GM21737 (cell line): Measurements from ENCODE around the gene PRMT2.
"Not testable (repeated sequence)": the region's sequence is repeated elsewhere in the genome, so short reads cannot be mapped to it uniquely, and the experiment has no call there.

Experiments used
- ATAC-seq: cut with Tn5 transposase; IDR thresholded peaks from one replicate; pipeline ENCODE4 v1.9.1; 2021; ENCODE audit warnings: mild to moderate bottlenecking, moderate library complexity; ENCODE audit not compliant: unreplicated experiment

PRMT2 gene

GRCh38 chr21:46617267-46618051 lies 18.0 kb upstream of the PRMT2 start:
- ATAC-seq, result no peak

- no peak for ATAC-seq
These were observed 16.6 kb upstream of the PRMT2 start for GRCh38 chr21:46618738-46619379.

- no peak for ATAC-seq
These were observed 15.6 kb upstream of the PRMT2 start for GRCh38 chr21:46619846-46620245.

- ATAC-seq, result no peak
These were observed 14.6 kb upstream of the PRMT2 start for GRCh38 chr21:46620846-46621245.

- ATAC-seq, result no peak
These were observed 13.9 kb upstream of the PRMT2 start for GRCh38 chr21:46621457-46622182.

- no peak for ATAC-seq
These were observed 13.2 kb upstream of the PRMT2 start for GRCh38 chr21:46622226-46622625.

GRCh38 chr21:46624050-46624449 lies 11.4 kb upstream of the PRMT2 start:
- ATAC-seq, result no peak

- ATAC-seq, result no peak
These were observed 9.7 kb upstream of the PRMT2 start for GRCh38 chr21:46625759-46626158.

GRCh38 chr21:46626536-46626935 lies 8.9 kb upstream of the PRMT2 start:
- no peak for ATAC-seq

GRCh38 chr21:46626975-46627501 lies 8.4 kb upstream of the PRMT2 start:
- ATAC-seq, result no peak

GRCh38 chr21:46627726-46628125 lies 7.7 kb upstream of the PRMT2 start:
- ATAC-seq, result no peak

- ATAC-seq, result no peak
These were observed 6.6 kb upstream of the PRMT2 start for GRCh38 chr21:46628868-46629267.

GRCh38 chr21:46630915-46631314 lies 4.6 kb upstream of the PRMT2 start:
- ATAC-seq, result not testable (repeated sequence)

GRCh38 chr21:46633566-46633965 lies 1.9 kb upstream of the PRMT2 start:
- ATAC-seq, result no peak

- ATAC-seq, result no peak
These were observed 1.0 kb upstream of the PRMT2 start for GRCh38 chr21:46634427-46634826.

GRCh38 chr21:46634966-46635323 lies 529 bp upstream of the PRMT2 start:
- ATAC-seq, result no peak

GRCh38 chr21:46636181-46636512 lies 673 bp downstream of the PRMT2 start:
- ATAC-seq, result no peak

GRCh38 chr21:46636550-46637285 lies 1.2 kb downstream of the PRMT2 start:
- no peak for ATAC-seq

- no peak for ATAC-seq
These were observed 2.7 kb downstream of the PRMT2 start for GRCh38 chr21:46637952-46638746.
